Prostate gland (tissue), 2 donors: ENCODE data around the gene SVOPL. TPM values are rescaled to one million over a fixed set of nuclear protein-coding genes. Genes with fewer than 3 reads are reported as not detected.

Experiments
- DNase-seq: peaks from one replicate; pipeline ENCODE4 v3.0.0-alpha.2; 2019; ENCODE audit warnings: low spot score
- H3K27ac ChIP-seq, 2 donors: fragments of 200-600 bp; sonication (generic); 2 replicates each; pipeline ENCODE4 v1.5.1; 2017 to 2019
- H3K27me3 ChIP-seq: fragments of 200-600 bp; sonication (generic); replicated peaks from 2 replicates; pipeline ENCODE4 v1.5.1; 2019; ENCODE audit not compliant: insufficient read depth
- H3K36me3 ChIP-seq, 2 donors: fragments of 200-600 bp; sonication (generic); 1 replicate in 1 of 2; 2 replicates in 1 of 2; pipeline versions ENCODE4 v1.5.1 to v1.8.1; 2017 to 2019
- H3K4me1 ChIP-seq: fragments of 200-600 bp; sonication (generic); replicated peaks from 2 replicates; pipeline ENCODE4 v1.5.1; 2019
- H3K4me3 ChIP-seq, 2 donors: fragments of 200-600 bp; sonication (generic); 2 replicates each; pipeline ENCODE4 v1.5.1; 2017 to 2019
- H3K9me3 ChIP-seq: fragments of 200-600 bp; sonication (generic); 2 replicates; pipeline ENCODE4 v1.5.1; 2017
- CTCF ChIP-seq, 4 experiments: fragments of 200-600 bp in 2 of 4; fragments of 450-650 bp in 2 of 4; sonication (generic) in 2 of 4; IDR thresholded peaks; 1 replicate in 3 of 4; 2 replicates in 1 of 4; pipeline ENCODE4 v1.5.1; 2016 to 2019; ENCODE audit warnings: antibody characterized with exemption in 4 of 4, mild to moderate bottlenecking in 2 of 4, moderate library complexity in 2 of 4
- POLR2A ChIP-seq: fragments of 450-650 bp; IDR thresholded peaks from one replicate; pipeline ENCODE4 v1.6.1; 2016; ENCODE audit warnings: antibody characterized with exemption, mild to moderate bottlenecking
- POLR2AphosphoS5 ChIP-seq: sonication (generic); formaldehyde crosslinking; IDR thresholded peaks from one replicate; pipeline ENCODE4 v1.6.1; 2017; ENCODE audit warnings: antibody characterized with exemption
- WGBS: methylation state at CpG from one replicate; pipeline ENCODE4 v1.1.5; 2018; 5-methylcytosine and 5-hydroxymethylcytosine counted together
- intact Hi-C: fragments of 100-400 bp; cut with DNase I; formaldehyde crosslinking; loops from one replicate; pipeline ENCODE4 v1.14.2; 2022
- total RNA-seq, 2 donors: library from RNA; depleted of rRNA; stranded (reverse); fragments of >200 nt; gene quantifications; one replicate each; pipeline ENCODE4 v1.1.0, GENCODE V29; 2016

SVOPL gene
- total RNA-seq, 2 donors from 2014 or later: 0.36 TPM; not detected in 1

- no peak for TF ChIP-seq POLR2AphosphoS5
- TF ChIP-seq POLR2A: no peak
- no peak for TF ChIP-seq CTCF (IDR thresholded peaks at IDR 0.05)
- 85% methylated on average over 4 of the region's 4 CpGs for WGBS
- no peaks in the 10 kb centered on the region for H3K27me3 ChIP-seq
- no peak for DNase-seq
- H3K9me3 ChIP-seq: no peaks in the 10 kb centered on the region
- peak overlapping the region; percentile 16 to 80 for H3K27ac ChIP-seq
- no peaks in the 10 kb centered on the region for H3K36me3 ChIP-seq
- no peak overlapping the region for H3K4me3 ChIP-seq
- intact Hi-C loops: no loop called here
- H3K4me1 ChIP-seq: no peaks in the 10 kb centered on the region
Observed at GRCh38 chr7:138563808-138564207, 137.4 kb downstream of the SVOPL start.

DNA sequence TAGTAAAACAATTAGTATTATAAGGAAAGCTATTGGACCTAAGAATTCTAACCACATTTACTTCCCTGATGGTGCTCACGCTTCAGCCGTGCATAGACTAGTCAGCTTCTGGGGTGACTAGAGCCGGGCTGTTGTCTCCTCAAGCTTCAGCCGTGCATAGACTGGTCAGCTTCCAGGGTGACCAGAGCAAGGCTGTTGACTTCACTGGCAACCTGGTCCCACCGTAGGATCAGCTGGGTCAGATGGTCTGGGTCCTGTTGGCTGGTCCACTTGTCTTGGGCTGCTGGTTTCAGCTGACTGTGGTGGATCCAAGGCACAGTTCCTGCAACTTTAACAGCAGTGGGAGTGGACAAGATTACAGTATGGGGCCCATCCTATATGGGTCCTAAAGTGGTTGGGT, 141.7 kb downstream of the SVOPL start:
- H3K4me1 ChIP-seq: no peaks in the 10 kb centered on the region
- no peaks in the 10 kb centered on the region for H3K9me3 ChIP-seq
- 98% methylated on average over 5 of the region's 5 CpGs for WGBS

GRCh38 chr7:138556771-138557484, 144.2 kb downstream of the SVOPL start:
- TF ChIP-seq POLR2AphosphoS5 (no peak), POLR2A (no peak), CTCF (IDR thresholded peaks at IDR 0.05) (no peak)
- DNase-seq: no peak
- Histone ChIP-seq H3K4me1 (no peaks in the 10 kb centered on the region), H3K9me3 (no peaks in the 10 kb centered on the region), H3K27ac (no peak overlapping the region), H3K4me3 (no peak overlapping the region), H3K36me3 (peaks cover 0 to 22% of the 10 kb centered on the region in 2 donors), H3K27me3 (no peaks in the 10 kb centered on the region)
- intact Hi-C loops: no loop called here
- WGBS: 98% methylated on average over 3 of the region's 3 CpGs

More for the DNA sequence above, 141.7 kb downstream of the SVOPL start:
- peak overlapping the region in 1 of 2 donors; percentile 38 for H3K27ac ChIP-seq
- H3K27me3 ChIP-seq: no peaks in the 10 kb centered on the region
- no peak for DNase-seq
- H3K36me3 ChIP-seq: peaks cover 0 to 22% of the 10 kb centered on the region in 2 donors
- no peak overlapping the region for H3K4me3 ChIP-seq
- TF ChIP-seq POLR2AphosphoS5: no peak
- no peak for TF ChIP-seq CTCF (IDR thresholded peaks at IDR 0.05)
- no peak for TF ChIP-seq POLR2A
- intact Hi-C loops: no loop called here

GRCh38 chr7:138555684-138556083, 145.5 kb downstream of the SVOPL start:
- H3K27me3 ChIP-seq: no peaks in the 10 kb centered on the region
- no peak for DNase-seq
- 97% methylated on average over 4 of the region's 4 CpGs for WGBS
- no peaks in the 10 kb centered on the region for H3K4me1 ChIP-seq
- no peak overlapping the region for H3K4me3 ChIP-seq
- no peaks in the 10 kb centered on the region for H3K9me3 ChIP-seq
- intact Hi-C loops: no loop called here
- peaks cover 0 to 22% of the 10 kb centered on the region in 2 donors for H3K36me3 ChIP-seq
- TF ChIP-seq POLR2AphosphoS5: no peak
- TF ChIP-seq CTCF (IDR thresholded peaks at IDR 0.05): no peak
- no peak for TF ChIP-seq POLR2A
- no peak overlapping the region for H3K27ac ChIP-seq

- no peaks in the 10 kb centered on the region for H3K4me1 ChIP-seq
- no peaks in the 10 kb centered on the region for H3K27me3 ChIP-seq
- no peak for DNase-seq
- intact Hi-C loops: no loop called here
- 98% methylated on average over 4 of the region's 4 CpGs for WGBS
- TF ChIP-seq POLR2A: no peak
- no peak for TF ChIP-seq CTCF (IDR thresholded peaks at IDR 0.05)
- TF ChIP-seq POLR2AphosphoS5: no peak
- H3K4me3 ChIP-seq: no peak overlapping the region
- H3K9me3 ChIP-seq: no peaks in the 10 kb centered on the region
- H3K27ac ChIP-seq: no peak overlapping the region
- H3K36me3 ChIP-seq: peaks cover 0 to 22% of the 10 kb centered on the region in 2 donors
Observed at GRCh38 chr7:138554674-138555073, 146.5 kb downstream of the SVOPL start.
